Liver (tissue), 3 donors: Measurements from ENCODE around the gene YKT6.

Experiments used
- GABPA ChIP-seq, 2 donors: IDR thresholded peaks in 1 of 2; conservative IDR thresholded peaks in 1 of 2; 2 replicates each; pipeline ENCODE4 v1.6.1; 2016; ENCODE audit warnings: antibody characterized with exemption in 2 of 2, mild to moderate bottlenecking in 1 of 2, moderate library complexity in 1 of 2
- SP1 ChIP-seq: IDR thresholded peaks from 2 replicates; pipeline ENCODE4 v1.6.1; 2018; ENCODE audit warnings: antibody characterized with exemption, mild to moderate bottlenecking
- TF ChIP-seq, protein P1 (sequence below): fragments of 150-350 bp; IDR thresholded peaks from 2 replicates; pipeline ENCODE4 v1.5.1; 2017; ENCODE audit warnings: improper control_type of control experiment, low read depth, low read length; ENCODE audit not compliant: missing input control
- donor health status: healthy.
- donor health status: healthy.

DNA sequence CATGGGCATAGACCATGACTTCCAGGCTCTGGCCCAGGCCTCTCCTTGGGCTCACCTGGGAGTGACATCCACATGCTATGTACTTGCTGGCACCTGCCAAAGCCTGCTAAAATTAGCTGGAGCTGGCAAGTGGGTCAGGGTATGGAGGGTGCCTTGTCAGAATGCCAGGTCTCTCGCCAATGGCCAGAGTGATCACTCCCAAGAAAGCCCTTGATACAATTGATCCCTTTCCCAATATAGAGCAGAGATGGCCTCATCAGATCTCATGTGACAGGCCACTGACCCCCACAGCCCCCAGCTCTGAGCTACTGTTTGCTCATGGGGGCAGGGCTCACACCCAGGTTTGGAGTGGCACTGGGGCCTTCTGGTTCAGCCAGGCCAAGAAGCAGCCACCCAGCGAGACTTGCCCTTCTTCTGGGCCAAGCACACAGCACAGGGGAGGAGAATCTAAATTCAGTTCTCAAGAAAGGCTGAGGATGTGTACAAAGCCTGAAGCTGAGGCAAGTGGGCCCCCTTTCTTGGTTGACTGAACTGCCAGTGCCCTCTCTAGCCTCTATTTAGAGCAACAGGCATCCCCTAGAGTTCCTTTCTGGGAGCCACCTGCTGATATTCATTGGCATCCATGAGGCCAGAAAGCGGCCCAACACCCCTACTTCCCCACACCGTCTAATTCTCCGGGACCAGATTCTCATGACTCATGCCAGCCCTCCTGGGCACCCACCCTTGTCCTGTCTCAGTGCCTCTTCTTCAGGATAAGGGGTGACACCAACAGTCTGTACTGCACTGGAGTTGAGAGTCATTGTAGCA is 40.8 kb upstream of the YKT6 start:
- TF ChIP-seq GABPA (IDR thresholded peaks at IDR 0.05 in 1 of 2, conservative IDR thresholded peaks at IDR 0.05 in 1 of 2) (no peak), SP1 (peak; percentile 91)
- TF ChIP-seq, protein P1, sequence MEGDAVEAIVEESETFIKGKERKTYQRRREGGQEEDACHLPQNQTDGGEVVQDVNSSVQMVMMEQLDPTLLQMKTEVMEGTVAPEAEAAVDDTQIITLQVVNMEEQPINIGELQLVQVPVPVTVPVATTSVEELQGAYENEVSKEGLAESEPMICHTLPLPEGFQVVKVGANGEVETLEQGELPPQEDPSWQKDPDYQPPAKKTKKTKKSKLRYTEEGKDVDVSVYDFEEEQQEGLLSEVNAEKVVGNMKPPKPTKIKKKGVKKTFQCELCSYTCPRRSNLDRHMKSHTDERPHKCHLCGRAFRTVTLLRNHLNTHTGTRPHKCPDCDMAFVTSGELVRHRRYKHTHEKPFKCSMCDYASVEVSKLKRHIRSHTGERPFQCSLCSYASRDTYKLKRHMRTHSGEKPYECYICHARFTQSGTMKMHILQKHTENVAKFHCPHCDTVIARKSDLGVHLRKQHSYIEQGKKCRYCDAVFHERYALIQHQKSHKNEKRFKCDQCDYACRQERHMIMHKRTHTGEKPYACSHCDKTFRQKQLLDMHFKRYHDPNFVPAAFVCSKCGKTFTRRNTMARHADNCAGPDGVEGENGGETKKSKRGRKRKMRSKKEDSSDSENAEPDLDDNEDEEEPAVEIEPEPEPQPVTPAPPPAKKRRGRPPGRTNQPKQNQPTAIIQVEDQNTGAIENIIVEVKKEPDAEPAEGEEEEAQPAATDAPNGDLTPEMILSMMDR: no peak
